ENCODE data around the gene PEAK3. TPM values are rescaled to one million over a fixed set of nuclear protein-coding genes. Genes with fewer than 3 reads are reported as not detected.

PEAK3 gene
- total RNA-seq, 2 experiments from 2014 or later = not detected

GRCh38 chr19:2235381-2236063, 46.5 kb downstream of the PEAK3 start:
- POLR2A ChIA-PET = interaction anchor here (0.6 to 1.7 kb wide), 18 partner anchors 9 to 195 kb away, joined by 3 to 8 read pairs (median 3); no protein-coding TSS in a partner anchor
- peak; percentile 35 for DNase-seq
- intact Hi-C loops (cut with micrococcal nuclease) = loop anchor here (10.0 kb wide), 1 partner anchor 61 kb away; no protein-coding TSS in a partner anchor

GRCh38 chr19:2234996-2235380, 47.0 kb downstream of the PEAK3 start:
- intact Hi-C loops (cut with micrococcal nuclease) = loop anchor here (10.0 kb wide), 1 partner anchor 60 kb away; no protein-coding TSS in a partner anchor
- no peak for DNase-seq
- ChIA-PET CTCF (interaction anchor here (1.0 to 2.0 kb wide), 5 partner anchors 16 to 79 kb away, joined by 3 to 7 read pairs (median 5); no protein-coding TSS in a partner anchor), POLR2A (interaction anchor here (0.8 to 1.7 kb wide), 11 partner anchors 8 to 196 kb away, joined by 3 to 8 read pairs (median 3); no protein-coding TSS in a partner anchor)
- no peak for ATAC-seq
- Mint-ChIP-seq H3K4me3 (peak overlapping the region; percentile 92), H3K36me3 (ENCODE audit: low read depth) (peaks cover 53% of the 10 kb centered on the region), H3K27me3 (no peaks in the 10 kb centered on the region), H3K4me1 (ENCODE audit: low read depth) (peaks cover 40% of the 10 kb centered on the region), H3K9me3 (no peaks in the 10 kb centered on the region), H3K27ac (peak overlapping the region; percentile 85)
- TF ChIP-seq, protein P1, sequence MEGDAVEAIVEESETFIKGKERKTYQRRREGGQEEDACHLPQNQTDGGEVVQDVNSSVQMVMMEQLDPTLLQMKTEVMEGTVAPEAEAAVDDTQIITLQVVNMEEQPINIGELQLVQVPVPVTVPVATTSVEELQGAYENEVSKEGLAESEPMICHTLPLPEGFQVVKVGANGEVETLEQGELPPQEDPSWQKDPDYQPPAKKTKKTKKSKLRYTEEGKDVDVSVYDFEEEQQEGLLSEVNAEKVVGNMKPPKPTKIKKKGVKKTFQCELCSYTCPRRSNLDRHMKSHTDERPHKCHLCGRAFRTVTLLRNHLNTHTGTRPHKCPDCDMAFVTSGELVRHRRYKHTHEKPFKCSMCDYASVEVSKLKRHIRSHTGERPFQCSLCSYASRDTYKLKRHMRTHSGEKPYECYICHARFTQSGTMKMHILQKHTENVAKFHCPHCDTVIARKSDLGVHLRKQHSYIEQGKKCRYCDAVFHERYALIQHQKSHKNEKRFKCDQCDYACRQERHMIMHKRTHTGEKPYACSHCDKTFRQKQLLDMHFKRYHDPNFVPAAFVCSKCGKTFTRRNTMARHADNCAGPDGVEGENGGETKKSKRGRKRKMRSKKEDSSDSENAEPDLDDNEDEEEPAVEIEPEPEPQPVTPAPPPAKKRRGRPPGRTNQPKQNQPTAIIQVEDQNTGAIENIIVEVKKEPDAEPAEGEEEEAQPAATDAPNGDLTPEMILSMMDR (IDR thresholded peaks at IDR 0.05) = no peak

More at GRCh38 chr19:2235381-2236063, 46.5 kb downstream of the PEAK3 start:
- H3K4me1 Mint-ChIP-seq (ENCODE audit: low read depth) = peaks cover 44% of the 10 kb centered on the region
- H3K9me3 Mint-ChIP-seq = no peaks in the 10 kb centered on the region
- H3K27ac Mint-ChIP-seq = peak overlapping the region; percentile 85
- no peaks in the 10 kb centered on the region for H3K27me3 Mint-ChIP-seq
- ATAC-seq = no peak
- TF ChIP-seq, protein P1 (IDR thresholded peaks at IDR 0.05) = no peak
- CTCF ChIA-PET = interaction anchor here (0.7 to 2.0 kb wide), 10 partner anchors 14 to 92 kb away, joined by 3 to 7 read pairs (median 4); partner anchors contain the start of genes LSM7 and SPPL2B
- peak overlapping the region; percentile 92 for H3K4me3 Mint-ChIP-seq
- H3K36me3 Mint-ChIP-seq (ENCODE audit: low read depth) = peaks cover 56% of the 10 kb centered on the region

- Mint-ChIP-seq H3K4me3 (peak overlapping the region; percentile 92), H3K4me1 (ENCODE audit: low read depth) (peaks cover 31% of the 10 kb centered on the region), H3K36me3 (ENCODE audit: low read depth) (peaks cover 49% of the 10 kb centered on the region), H3K9me3 (no peaks in the 10 kb centered on the region), H3K27me3 (no peaks in the 10 kb centered on the region), H3K27ac (peak overlapping the region; percentile 56)
- intact Hi-C loops (cut with micrococcal nuclease) = loop anchor here (10.0 kb wide), 1 partner anchor 59 kb away; no protein-coding TSS in a partner anchor
- POLR2A ChIA-PET = interaction anchor here (0.9 to 2.2 kb wide), 15 partner anchors 9 to 179 kb away, joined by 3 to 11 read pairs (median 3); no protein-coding TSS in a partner anchor
- ATAC-seq (no peak), DNase-seq (no peak)
- TF ChIP-seq, protein P1 (IDR thresholded peaks at IDR 0.05) = no peak
- CTCF ChIA-PET = interaction anchor here (1.0 to 1.4 kb wide), 2 partner anchors 28 to 78 kb away, joined by 3 to 5 read pairs; no protein-coding TSS in a partner anchor
Observed at GRCh38 chr19:2233601-2234280, 48.2 kb downstream of the PEAK3 start.

GRCh38 chr19:2232286-2233151, 49.5 kb downstream of the PEAK3 start:
- intact Hi-C loops (cut with micrococcal nuclease) = loop anchor here (10.0 kb wide), 1 partner anchor 58 kb away; no protein-coding TSS in a partner anchor

More at GRCh38 chr19:2232286-2233151, 49.5 kb downstream of the PEAK3 start:
- ChIA-PET CTCF (interaction anchor here (1.4 kb wide), 1 partner anchor 30 kb away, joined by 3 read pairs; no protein-coding TSS in a partner anchor), POLR2A (interaction anchor here (1.0 to 2.2 kb wide), 9 partner anchors 8 to 64 kb away, joined by 3 to 11 read pairs (median 5); no protein-coding TSS in a partner anchor)
- DNase-seq (no peak), ATAC-seq (no peak)
- TF ChIP-seq, protein P1 (IDR thresholded peaks at IDR 0.05) = no peak
- Mint-ChIP-seq H3K4me1 (ENCODE audit: low read depth) (peaks cover 18% of the 10 kb centered on the region), H3K4me3 (no peak overlapping the region), H3K36me3 (ENCODE audit: low read depth) (peaks cover 41% of the 10 kb centered on the region), H3K27me3 (no peaks in the 10 kb centered on the region), H3K9me3 (no peaks in the 10 kb centered on the region), H3K27ac (peak overlapping the region; percentile 61)

All from activated CD8-positive, alpha-beta T cell treated with anti-CD3 and anti-CD28 coated beads for 36 hours (primary cell).